HG02943 (cell line): ENCODE measurements around the gene EFNA1.

Experiments
- ATAC-seq: cut with Tn5 transposase; IDR thresholded peaks from one replicate; pipeline ENCODE4 v1.9.1; 2021; ENCODE audit warnings: mild to moderate bottlenecking, low read depth, moderate library complexity; ENCODE audit not compliant: unreplicated experiment

EFNA1 gene

GRCh38 chr1:155123801-155124200, 3.9 kb upstream of the EFNA1 start:
- ATAC-seq: no peak

- ATAC-seq: no peak
Measured at GRCh38 chr1:155124503-155125463, 2.9 kb upstream of the EFNA1 start.

- no peak for ATAC-seq
Measured at GRCh38 chr1:155125511-155125945, 2.1 kb upstream of the EFNA1 start.

DNA sequence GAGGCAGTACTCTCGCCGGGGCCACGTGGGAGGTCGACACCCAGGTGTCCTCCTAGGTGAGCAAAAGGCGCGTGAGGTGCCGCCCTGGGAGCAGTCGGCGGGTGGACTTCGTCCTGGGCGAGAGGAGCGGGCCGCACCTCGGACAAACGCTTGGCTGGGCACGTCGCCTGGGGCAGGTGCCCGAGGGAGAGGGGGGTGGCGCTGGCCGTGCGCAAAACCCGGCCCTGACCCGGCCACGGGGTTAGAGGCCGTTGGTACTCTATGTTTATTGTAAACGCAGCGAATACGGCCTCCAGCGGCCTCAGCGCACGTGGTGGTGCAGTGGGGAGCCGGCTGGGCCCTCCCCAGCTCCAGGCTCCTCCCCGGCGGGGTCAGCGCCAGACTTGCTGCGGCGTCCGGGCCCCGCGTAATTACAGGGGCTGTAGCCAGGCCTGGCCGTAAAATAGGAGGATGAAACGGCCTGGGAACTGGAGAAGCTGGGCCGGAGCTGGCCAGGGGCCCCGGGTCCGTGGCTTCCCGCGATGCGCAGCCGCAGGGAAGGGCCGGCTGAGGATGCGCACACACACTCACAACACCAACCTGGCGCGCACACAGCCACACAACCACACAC, 1.6 kb upstream of the EFNA1 start:
- ATAC-seq: no peak

GRCh38 chr1:155126556-155127104, 1.0 kb upstream of the EFNA1 start:
- ATAC-seq: no peak

GRCh38 chr1:155127967-155128754, 485 bp downstream of the EFNA1 start:
- no peak for ATAC-seq

DNA sequence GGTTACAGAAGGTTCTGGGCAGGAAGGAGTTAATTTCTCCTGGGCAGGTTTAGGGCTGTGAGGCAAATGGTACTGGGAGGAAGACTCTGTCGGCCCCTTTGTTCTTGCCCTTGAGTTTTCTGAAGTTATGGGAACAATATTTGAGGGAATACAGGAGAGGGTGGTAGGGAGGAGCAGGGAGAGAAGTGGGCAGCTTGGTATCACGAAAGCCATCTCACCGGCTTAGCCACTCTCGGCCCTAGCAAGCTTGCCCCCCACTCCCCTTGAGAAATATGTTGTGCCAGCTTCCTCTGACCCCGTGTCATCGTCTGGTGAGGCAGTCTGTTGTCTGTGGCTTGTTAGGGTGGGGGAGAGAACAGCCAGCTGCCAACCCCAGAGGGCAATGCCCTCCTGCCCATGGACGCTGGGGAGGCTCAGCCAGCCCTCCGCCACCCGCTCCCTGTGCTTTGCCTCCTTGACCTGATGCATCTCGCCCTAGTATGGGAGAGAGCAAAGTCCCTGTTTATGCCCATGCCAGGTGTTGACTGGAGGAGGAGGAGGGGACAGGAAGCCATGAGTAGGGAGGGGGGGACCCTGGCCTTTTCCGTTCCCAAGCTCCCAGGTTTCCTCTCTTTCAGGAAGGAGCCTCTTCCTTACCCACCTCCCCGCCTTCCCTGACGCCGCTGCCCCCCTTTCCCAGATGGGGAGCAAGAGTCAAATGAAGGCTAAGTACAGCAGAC, 1.2 kb downstream of the EFNA1 start:
- ATAC-seq: no peak

DNA sequence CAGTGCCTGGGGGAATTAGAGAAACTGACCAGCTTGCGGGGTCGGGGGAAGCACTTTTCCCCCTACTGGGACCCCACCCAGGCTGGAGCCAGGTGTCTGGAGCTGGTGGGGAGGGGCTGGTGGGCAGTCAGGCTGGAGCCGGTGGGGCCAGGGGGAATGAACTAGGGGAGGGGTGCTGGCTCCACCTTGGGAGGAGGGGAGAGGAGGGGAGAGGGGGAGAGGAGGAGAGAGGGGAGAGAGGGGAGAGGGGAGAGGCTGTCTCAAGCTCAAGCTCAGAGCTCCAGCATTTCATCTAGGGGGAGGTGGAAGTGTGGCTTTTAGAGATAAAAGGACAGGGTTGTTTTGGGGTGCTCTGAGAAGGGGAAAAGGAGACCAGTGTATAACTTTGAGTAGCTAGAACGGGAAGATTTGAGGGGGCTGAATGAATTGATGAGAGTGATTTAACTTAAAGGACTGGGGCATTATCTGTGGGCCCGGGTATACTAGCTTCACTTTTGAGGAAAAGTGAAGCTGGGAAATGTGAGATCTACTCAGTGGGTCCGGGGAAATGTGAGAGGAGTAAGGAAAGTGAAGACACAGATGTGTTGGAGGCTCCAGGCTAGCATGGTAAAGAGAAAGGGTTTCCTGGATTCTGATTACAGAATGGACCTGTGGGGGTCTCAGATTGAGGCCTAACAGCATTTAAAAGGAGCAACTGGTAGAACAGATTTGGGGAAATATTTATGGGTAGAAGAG, 2.8 kb downstream of the EFNA1 start:
- no peak for ATAC-seq

DNA sequence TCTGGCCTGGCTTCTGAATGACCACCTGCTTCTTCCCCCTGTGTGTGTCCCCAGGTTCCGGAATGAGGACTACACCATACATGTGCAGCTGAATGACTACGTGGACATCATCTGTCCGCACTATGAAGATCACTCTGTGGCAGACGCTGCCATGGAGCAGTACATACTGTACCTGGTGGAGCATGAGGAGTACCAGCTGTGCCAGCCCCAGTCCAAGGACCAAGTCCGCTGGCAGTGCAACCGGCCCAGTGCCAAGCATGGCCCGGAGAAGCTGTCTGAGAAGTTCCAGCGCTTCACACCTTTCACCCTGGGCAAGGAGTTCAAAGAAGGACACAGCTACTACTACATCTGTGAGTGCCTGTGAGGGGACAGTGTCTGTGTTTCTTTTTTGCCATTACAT, 3.6 kb downstream of the EFNA1 start:
- ATAC-seq: no peak

DNA sequence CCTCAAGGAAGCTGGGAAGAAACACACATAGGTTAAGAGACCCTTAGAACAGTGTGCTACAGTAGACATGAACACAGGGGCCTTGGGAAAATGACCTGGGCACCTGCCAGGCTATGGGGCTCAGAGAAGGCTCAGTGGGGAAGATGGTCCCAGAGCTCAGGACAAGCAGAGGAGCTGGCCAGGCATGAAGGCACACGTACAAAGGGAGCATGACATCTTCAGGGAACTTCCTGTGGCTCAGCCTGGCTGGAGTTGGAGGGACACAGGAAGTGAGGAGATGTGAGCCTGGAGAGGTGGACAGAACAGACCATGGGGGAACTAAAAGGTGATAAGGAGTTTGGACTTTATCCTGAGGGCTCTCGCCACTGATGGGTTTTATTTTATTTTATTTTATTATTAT, 4.2 kb downstream of the EFNA1 start:
- no peak for ATAC-seq

DNA sequence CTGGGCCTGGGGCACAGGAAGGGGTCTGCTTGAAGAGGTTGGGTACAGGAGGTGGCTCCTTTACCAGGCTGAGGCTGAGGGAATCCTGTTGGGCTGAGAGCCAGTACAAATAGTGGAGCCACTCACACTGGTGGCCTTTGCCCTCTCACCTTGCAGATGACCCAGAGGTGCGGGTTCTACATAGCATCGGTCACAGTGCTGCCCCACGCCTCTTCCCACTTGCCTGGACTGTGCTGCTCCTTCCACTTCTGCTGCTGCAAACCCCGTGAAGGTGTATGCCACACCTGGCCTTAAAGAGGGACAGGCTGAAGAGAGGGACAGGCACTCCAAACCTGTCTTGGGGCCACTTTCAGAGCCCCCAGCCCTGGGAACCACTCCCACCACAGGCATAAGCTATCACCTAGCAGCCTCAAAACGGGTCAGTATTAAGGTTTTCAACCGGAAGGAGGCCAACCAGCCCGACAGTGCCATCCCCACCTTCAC, 6.2 kb downstream of the EFNA1 start:
- no peak for ATAC-seq

- ATAC-seq: no peak
Measured at GRCh38 chr1:155134322-155134721, 6.6 kb downstream of the EFNA1 start.

DNA sequence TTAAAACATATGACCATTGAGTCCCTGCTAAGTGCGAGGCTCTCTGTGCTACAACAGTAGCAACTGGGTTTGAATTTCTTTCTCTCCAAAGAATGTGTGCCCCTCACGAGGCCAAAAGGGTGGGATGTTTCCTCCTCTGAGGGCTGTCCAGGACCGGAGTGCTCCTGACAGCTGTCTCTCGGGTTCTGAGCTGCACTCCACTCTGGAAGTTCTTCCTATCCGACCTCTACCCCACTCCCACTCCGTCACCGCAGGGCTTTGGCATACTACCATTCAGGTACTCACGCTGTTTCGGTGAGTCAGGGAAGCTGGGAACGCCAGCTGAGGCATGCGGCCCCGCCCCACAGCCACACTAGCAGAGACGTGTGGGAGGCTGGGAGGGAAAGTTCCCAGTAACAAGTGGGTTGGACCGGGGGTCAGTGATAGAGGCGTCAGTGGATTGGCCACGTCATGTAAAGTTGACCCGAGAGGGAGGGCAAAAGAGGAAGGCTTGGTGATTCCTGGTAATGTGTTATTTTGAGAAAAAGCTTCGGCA, 7.3 kb downstream of the EFNA1 start:
- no peak for ATAC-seq

GRCh38 chr1:155135415-155136028, 7.8 kb downstream of the EFNA1 start, which contains the start of gene SLC50A1:
Gene SLC50A1, plus strand, starts transcription at chr1:155135852. Its CDS starts 60 bp downstream, at chr1:155135912.
- peak; percentile 71 for ATAC-seq

GRCh38 chr1:155136748-155137147, 9.1 kb downstream of the EFNA1 start:
- no peak for ATAC-seq

GRCh38 chr1:155137154-155137949, 9.7 kb downstream of the EFNA1 start:
- ATAC-seq: no peak

GRCh38 chr1:155139895-155140629, 12.4 kb downstream of the EFNA1 start, which contains the start of gene DPM3:
Gene DPM3, minus strand, starts transcription at chr1:155140531. Its CDS starts 291 bp downstream, at chr1:155140240.
- no peak for ATAC-seq
